ENCODE results near the gene CNTN5. TPM values are rescaled to one million over a fixed set of nuclear protein-coding genes. Genes with fewer than 3 reads are reported as not detected.

CNTN5 gene
- total RNA-seq, 3 donors from 2014 or later (not counting 1 experiment from before 2014, with no cell fraction given): not detected

GRCh38 chr11:99960536-99960935, 939.8 kb downstream of the CNTN5 start:
- intact Hi-C loops (cut with micrococcal nuclease): no loop called here
- Mint-ChIP-seq H3K4me3 (no peak overlapping the region), H3K4me1 (no peaks in the 10 kb centered on the region), H3K27me3 (ENCODE audit: low read depth in 2 of 2) (no peaks in the 10 kb centered on the region), H3K36me3 (no peaks in the 10 kb centered on the region), H3K27ac (no peak overlapping the region), H3K9me3 (peaks cover 17 to 23% of the 10 kb centered on the region in 2 donors)
- Histone ChIP-seq H3K27ac (ENCODE audit: low read length) (no peak overlapping the region), H3K9me3 (ENCODE audit: control insufficient read depth, insufficient read depth, low read length) (peaks cover 8% of the 10 kb centered on the region), H3K4me3 (ENCODE audit: low read length) (no peak overlapping the region), H3K4me1 (ENCODE audit: control insufficient read depth, insufficient read depth, low read length) (no peaks in the 10 kb centered on the region), H3K36me3 (ENCODE audit: control insufficient read depth, insufficient read depth, low read length) (no peaks in the 10 kb centered on the region), H3K27me3 (ENCODE audit: control insufficient read depth, insufficient read depth, low read length) (no peaks in the 10 kb centered on the region)
- 73% methylated on average over 2 of the region's 3 CpGs for WGBS (ENCODE audit: insufficient coverage)
- ATAC-seq (no peak), DNase-seq (no peak)
- no peak for TF ChIP-seq CTCF (IDR thresholded peaks at IDR 0.05)

- DNase-seq (no peak), ATAC-seq (no peak)
- Histone ChIP-seq H3K4me3 (ENCODE audit: low read length) (no peak overlapping the region), H3K9me3 (ENCODE audit: control insufficient read depth, insufficient read depth, low read length) (no peaks in the 10 kb centered on the region), H3K4me1 (ENCODE audit: control insufficient read depth, insufficient read depth, low read length) (no peaks in the 10 kb centered on the region), H3K36me3 (ENCODE audit: control insufficient read depth, insufficient read depth, low read length) (no peaks in the 10 kb centered on the region), H3K27me3 (ENCODE audit: control insufficient read depth, insufficient read depth, low read length) (no peaks in the 10 kb centered on the region), H3K27ac (ENCODE audit: low read length) (no peak overlapping the region)
- no peaks in the 10 kb centered on the region for H3K4me1 Mint-ChIP-seq
- no peaks in the 10 kb centered on the region for H3K27me3 Mint-ChIP-seq (ENCODE audit: low read depth in 2 of 2)
- H3K27ac Mint-ChIP-seq: no peak overlapping the region
- H3K9me3 Mint-ChIP-seq: peaks cover 13 to 23% of the 10 kb centered on the region in 2 donors
- H3K4me3 Mint-ChIP-seq: no peak overlapping the region
- H3K36me3 Mint-ChIP-seq: peaks cover 6% of the 10 kb centered on the region
- TF ChIP-seq CTCF (IDR thresholded peaks at IDR 0.05): no peak
- no CpG with 5 or more reads among the region's 1 CpG for WGBS (ENCODE audit: insufficient coverage)
- intact Hi-C loops (cut with micrococcal nuclease): no loop called here
Measured at GRCh38 chr11:99968336-99968735, 947.6 kb downstream of the CNTN5 start.

GRCh38 chr11:99973993-99974392, 953.2 kb downstream of the CNTN5 start:
- DNase-seq: no peak
- intact Hi-C loops (cut with micrococcal nuclease): no loop called here
- Mint-ChIP-seq H3K4me3 (no peak overlapping the region), H3K27ac (no peak overlapping the region), H3K4me1 (no peaks in the 10 kb centered on the region), H3K27me3 (ENCODE audit: low read depth in 2 of 2) (no peaks in the 10 kb centered on the region), H3K9me3 (peaks cover 9 to 24% of the 10 kb centered on the region in 2 donors), H3K36me3 (peaks cover 6% of the 10 kb centered on the region)
- no peak for ATAC-seq
- Histone ChIP-seq H3K36me3 (ENCODE audit: control insufficient read depth, insufficient read depth, low read length) (no peaks in the 10 kb centered on the region), H3K4me3 (ENCODE audit: low read length) (no peak overlapping the region), H3K27me3 (ENCODE audit: control insufficient read depth, insufficient read depth, low read length) (no peaks in the 10 kb centered on the region), H3K4me1 (ENCODE audit: control insufficient read depth, insufficient read depth, low read length) (no peaks in the 10 kb centered on the region), H3K9me3 (ENCODE audit: control insufficient read depth, insufficient read depth, low read length) (peaks cover 6% of the 10 kb centered on the region), H3K27ac (ENCODE audit: low read length) (no peak overlapping the region)
- TF ChIP-seq CTCF (IDR thresholded peaks at IDR 0.05): no peak
- WGBS (ENCODE audit: insufficient coverage): 73% methylated on average over 1 of the region's 4 CpGs

- Histone ChIP-seq H3K9me3 (ENCODE audit: control insufficient read depth, insufficient read depth, low read length) (peaks cover 10% of the 10 kb centered on the region), H3K27ac (ENCODE audit: low read length) (no peak overlapping the region), H3K4me1 (ENCODE audit: control insufficient read depth, insufficient read depth, low read length) (no peaks in the 10 kb centered on the region), H3K4me3 (ENCODE audit: low read length) (no peak overlapping the region), H3K36me3 (ENCODE audit: control insufficient read depth, insufficient read depth, low read length) (no peaks in the 10 kb centered on the region), H3K27me3 (ENCODE audit: control insufficient read depth, insufficient read depth, low read length) (no peaks in the 10 kb centered on the region)
- ATAC-seq (no peak), DNase-seq (no peak)
- Mint-ChIP-seq H3K4me1 (no peaks in the 10 kb centered on the region), H3K9me3 (peaks cover 13 to 24% of the 10 kb centered on the region in 2 donors), H3K4me3 (no peak overlapping the region), H3K27ac (no peak overlapping the region), H3K36me3 (peaks cover 12% of the 10 kb centered on the region), H3K27me3 (ENCODE audit: low read depth in 2 of 2) (no peaks in the 10 kb centered on the region)
- intact Hi-C loops (cut with micrococcal nuclease): no loop called here
- TF ChIP-seq CTCF (IDR thresholded peaks at IDR 0.05): no peak
- 64% methylated on average over 2 of the region's 2 CpGs for WGBS (ENCODE audit: insufficient coverage)
Measured at GRCh38 chr11:99979042-99979441, 958.3 kb downstream of the CNTN5 start.
